Measurements from ENCODE around the gene COL26A1. TPM values are rescaled to one million over a fixed set of nuclear protein-coding genes. Genes with fewer than 3 reads are reported as not detected.

Gene COL26A1
- polyA plus RNA-seq, 6 donors from 2014 or later: not detected

DNA sequence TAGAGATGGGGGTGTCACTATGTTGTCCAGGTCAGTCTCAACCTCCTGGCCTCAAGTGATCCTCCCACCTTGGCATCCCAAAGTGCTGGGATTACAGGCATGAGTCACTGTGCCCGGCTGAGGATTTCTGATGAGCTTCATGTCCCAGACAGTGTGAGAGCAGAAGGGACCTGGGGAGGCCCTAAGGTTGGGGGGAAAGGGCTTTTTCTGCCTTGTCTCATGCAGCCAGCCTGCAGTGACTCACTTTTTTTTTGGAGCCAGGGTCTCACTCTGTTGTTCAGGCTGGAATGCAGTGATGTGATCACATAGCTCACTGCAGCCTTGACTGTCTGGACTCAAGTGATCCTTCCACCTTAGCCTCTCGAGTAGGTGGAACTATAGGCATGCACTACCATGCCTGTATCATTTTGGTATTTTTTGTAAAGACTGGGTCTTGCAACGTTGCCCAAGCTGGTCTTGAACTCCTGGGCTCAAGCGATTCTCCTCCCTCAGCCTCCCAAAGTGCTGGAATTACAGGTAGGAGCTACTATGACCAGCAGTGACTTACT lies 14.6 kb downstream of the COL26A1 start:
- no peak for ATAC-seq (ENCODE audit: low read depth in 2 of 2)
- H3K36me3 Mint-ChIP-seq: peaks cover 0 to 8% of the 10 kb centered on the region in 2 donors

DNA sequence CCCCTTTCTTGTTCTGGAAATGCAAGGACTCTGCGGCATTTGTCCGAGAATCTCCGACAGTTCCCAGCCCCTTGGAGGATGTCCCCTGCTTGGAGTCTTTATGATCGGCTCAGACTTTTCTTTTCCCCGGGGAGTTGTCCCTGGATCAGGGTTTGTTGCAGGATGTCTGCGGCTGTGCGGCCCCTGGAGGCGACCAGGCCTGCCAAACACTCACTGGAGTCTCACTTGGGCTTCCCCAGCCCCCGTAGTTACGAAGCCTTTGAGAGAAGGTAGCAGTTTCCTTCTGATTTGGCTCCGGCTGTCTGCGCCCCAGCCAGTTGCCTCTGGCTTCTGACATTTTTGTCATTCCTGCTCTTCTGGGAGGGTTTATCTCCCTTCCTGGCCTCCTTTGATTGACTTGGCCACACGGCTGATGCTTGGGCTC lies 16.1 kb downstream of the COL26A1 start:
- Mint-ChIP-seq H3K27ac (no peak overlapping the region), H3K9me3 (peaks cover 0 to 9% (median 3%) of the 10 kb centered on the region in 7 donors), H3K4me3 (no peak overlapping the region), H3K27me3 (peaks cover 0 to 4% (median 0%) of the 10 kb centered on the region in 3 donors), H3K4me1 (no peaks in the 10 kb centered on the region), H3K36me3 (peaks cover 0 to 8% of the 10 kb centered on the region in 2 donors)
- no peak for DNase-seq
- ATAC-seq (ENCODE audit: low read depth in 2 of 2): no peak

More for the DNA sequence above, 14.6 kb downstream of the COL26A1 start:
- Mint-ChIP-seq H3K9me3 (peaks cover 0 to 9% (median 3%) of the 10 kb centered on the region in 7 donors), H3K27me3 (peaks cover 8 to 17% (median 11%) of the 10 kb centered on the region in 3 donors), H3K4me1 (no peaks in the 10 kb centered on the region), H3K27ac (peak overlapping the region in 1 of 6 donors; percentile 65), H3K4me3 (no peak overlapping the region)
- DNase-seq: no peak

DNA sequence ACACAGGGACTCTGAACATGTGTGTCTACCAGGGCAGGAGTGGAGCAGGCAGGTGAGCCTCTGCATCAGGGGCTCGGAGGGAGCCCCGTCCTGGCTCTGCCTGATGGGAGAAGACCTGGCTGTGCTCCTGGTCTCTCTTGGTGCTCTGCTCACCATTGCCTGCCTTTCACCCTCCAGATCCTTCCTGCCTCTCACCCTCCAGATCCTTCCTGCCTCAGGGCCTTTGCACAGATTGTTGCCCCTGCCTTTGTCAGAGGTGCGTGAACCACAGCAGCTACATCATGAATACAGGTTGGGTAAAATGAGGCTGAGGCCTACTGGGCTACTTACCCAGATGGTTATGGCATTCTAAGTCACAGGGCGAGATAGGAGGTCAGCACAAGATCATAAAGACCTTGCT lies 16.6 kb downstream of the COL26A1 start:
- no peaks in the 10 kb centered on the region for H3K27me3 Mint-ChIP-seq
- H3K36me3 Mint-ChIP-seq: peaks cover 0 to 8% of the 10 kb centered on the region in 2 donors
- no peaks in the 10 kb centered on the region for H3K4me1 Mint-ChIP-seq
- no peak overlapping the region for H3K4me3 Mint-ChIP-seq
- no peak overlapping the region for H3K27ac Mint-ChIP-seq
- peaks cover 0 to 9% (median 3%) of the 10 kb centered on the region in 7 donors for H3K9me3 Mint-ChIP-seq
- ATAC-seq (ENCODE audit: low read depth in 2 of 2) (no peak), DNase-seq (no peak)

DNA sequence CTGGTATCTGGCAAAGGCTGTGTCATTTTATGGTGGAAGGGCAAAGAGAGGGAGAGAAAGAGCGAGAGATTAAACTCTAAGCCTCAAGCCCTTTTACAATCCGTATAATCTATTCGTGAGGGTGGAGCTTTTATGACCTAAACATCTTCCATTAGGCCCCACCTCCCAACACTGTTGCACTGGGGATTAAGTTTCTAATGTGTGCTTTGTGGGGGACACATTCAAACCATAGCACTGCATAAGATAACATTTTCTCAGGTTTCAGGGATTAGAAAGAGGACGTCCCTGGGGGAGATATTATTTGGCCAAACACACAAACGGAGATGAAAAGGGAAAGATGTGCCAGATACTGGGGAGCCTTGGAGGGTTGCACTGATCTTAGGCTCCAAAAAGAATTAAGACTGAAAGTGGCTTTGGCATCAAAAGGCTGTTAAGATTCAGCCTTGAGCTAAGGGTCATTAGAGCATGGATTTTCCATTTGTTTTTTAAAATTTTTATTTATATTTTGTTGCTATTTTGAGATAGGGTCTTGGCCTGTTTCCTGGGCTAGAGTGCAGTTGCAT lies 19.0 kb downstream of the COL26A1 start:
- no peaks in the 10 kb centered on the region for H3K27me3 Mint-ChIP-seq
- H3K4me3 Mint-ChIP-seq: no peak overlapping the region
- ATAC-seq (ENCODE audit: low read depth in 2 of 2) (no peak), DNase-seq (no peak)
- H3K4me1 Mint-ChIP-seq: peaks cover 4 to 8% (median 4%) of the 10 kb centered on the region in 3 donors
- peaks cover 0 to 9% (median 3%) of the 10 kb centered on the region in 7 donors for H3K9me3 Mint-ChIP-seq
- peak overlapping the region in 1 of 6 donors; percentile 12 for H3K27ac Mint-ChIP-seq
- H3K36me3 Mint-ChIP-seq: peaks cover 0 to 8% of the 10 kb centered on the region in 2 donors

DNA sequence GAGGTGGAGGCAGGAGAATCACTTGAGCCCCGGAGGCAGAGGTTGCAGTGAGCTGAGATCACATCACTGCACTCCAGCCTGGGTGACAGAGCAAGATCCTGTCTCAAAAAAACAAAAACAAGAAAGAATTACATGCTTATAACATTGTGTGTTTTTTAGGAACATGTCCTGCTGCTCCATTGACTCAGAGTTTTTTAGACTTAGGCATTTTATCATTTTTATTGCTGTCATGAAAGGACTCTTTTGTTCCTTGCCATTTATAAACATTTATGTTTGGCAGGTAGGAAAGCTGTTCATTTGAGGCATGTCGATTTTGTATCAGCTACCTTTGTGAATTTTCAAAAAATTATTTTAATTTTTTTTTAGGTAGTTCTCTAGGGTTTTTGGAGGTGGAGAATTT lies 20.3 kb downstream of the COL26A1 start:
- Mint-ChIP-seq H3K9me3 (peaks cover 0 to 9% (median 3%) of the 10 kb centered on the region in 7 donors), H3K27me3 (no peaks in the 10 kb centered on the region), H3K4me3 (no peak overlapping the region), H3K36me3 (peaks cover 0 to 8% of the 10 kb centered on the region in 2 donors), H3K4me1 (peaks cover 9 to 14% (median 11%) of the 10 kb centered on the region in 3 donors), H3K27ac (peak overlapping the region in 1 of 6 donors; percentile 36)
- ATAC-seq (ENCODE audit: low read depth in 2 of 2): no peak
- no peak for DNase-seq

DNA sequence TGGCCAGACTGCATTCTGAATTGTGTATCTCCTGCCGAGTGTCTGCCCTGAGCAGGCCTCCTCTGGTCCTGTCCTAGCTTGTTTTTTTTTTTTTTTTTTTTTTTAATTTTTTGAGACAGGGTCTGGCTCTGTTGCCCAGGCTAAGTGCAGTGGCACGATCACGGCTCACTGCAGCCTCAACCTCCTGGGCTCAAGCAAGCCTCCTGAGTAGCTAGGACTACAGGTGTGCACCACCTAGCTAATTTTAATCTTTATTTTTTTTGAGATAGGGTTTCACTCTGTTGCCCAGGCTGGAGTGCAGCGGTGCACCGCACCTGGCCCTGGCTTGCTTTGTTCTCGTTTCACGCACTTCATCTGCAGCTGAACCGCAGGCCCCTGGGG lies 23.5 kb downstream of the COL26A1 start:
- Mint-ChIP-seq H3K4me3 (no peak overlapping the region), H3K9me3 (peaks cover 0 to 8% (median 3%) of the 10 kb centered on the region in 7 donors), H3K36me3 (peaks cover 0 to 4% of the 10 kb centered on the region in 2 donors), H3K27me3 (no peaks in the 10 kb centered on the region), H3K27ac (no peak overlapping the region), H3K4me1 (peaks cover 21 to 38% (median 36%) of the 10 kb centered on the region in 3 donors)
- DNase-seq (no peak), ATAC-seq (ENCODE audit: low read depth in 2 of 2) (peak in 1 of 2 donors; percentile 5)

DNA sequence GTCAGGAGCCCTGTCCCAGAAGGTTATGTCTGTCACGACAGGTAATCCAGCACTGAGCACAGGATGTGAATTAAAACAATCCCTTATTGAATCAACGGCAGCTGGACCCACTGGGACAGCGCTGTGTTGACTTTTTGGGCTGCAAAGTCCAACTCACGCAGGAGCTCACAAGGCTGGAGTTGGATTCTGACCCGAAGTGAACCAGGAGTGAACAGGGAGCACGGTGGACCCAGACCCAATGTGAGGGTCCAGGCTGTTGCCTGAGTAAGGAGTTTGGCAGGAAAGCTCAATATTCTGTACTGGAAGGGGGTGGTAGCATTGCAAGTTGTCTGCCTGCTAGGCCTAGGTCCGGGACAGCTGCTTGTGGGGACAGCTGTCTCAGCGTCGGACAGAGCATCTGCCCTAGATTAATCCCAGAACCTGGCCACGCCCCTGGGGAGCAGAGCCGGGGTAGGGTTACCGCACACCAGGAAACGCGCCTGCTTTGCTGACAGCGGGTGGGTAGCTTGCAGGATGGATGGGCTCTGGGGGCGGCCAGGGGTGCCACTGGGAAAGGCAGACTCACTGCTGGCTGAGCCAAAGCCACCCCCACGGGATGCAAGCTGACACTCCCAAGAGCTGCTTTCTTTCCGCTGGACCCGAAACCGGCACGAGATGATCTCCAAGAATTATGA lies 24.0 kb downstream of the COL26A1 start:
- DNase-seq (no peak), ATAC-seq (ENCODE audit: low read depth in 2 of 2) (peak in 1 of 2 donors; percentile 34)
- Mint-ChIP-seq H3K27ac (peak overlapping the region in 3 of 6 donors; percentile 47 to 78 (median 65)), H3K9me3 (peaks cover 0 to 3% (median 0%) of the 10 kb centered on the region in 7 donors), H3K4me1 (peaks cover 24 to 44% (median 41%) of the 10 kb centered on the region in 3 donors), H3K27me3 (no peaks in the 10 kb centered on the region), H3K36me3 (no peaks in the 10 kb centered on the region), H3K4me3 (peak overlapping the region in 6 of 8 donors; percentile 33 to 75 (median 53))

DNA sequence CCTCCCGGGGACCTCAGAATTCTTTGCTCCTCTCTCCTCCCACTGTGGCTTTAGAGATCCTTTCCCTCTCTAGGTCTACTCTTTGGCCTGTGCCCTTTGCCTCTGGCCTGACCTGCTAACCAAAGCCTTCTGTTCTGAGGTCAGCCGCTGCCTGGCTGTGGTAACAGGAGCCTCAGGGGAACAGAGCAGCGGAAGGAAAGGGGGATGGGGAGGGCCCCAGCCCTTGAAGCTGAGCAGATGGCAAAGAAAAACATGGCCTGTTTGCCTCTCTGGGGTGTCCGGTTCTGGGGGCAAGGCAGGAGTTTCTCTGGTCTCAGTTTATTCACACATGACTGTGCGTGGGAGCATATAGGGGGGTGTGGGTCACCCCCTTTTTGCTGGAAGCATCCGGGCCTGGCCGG lies 28.2 kb downstream of the COL26A1 start:
- H3K27me3 Mint-ChIP-seq: no peaks in the 10 kb centered on the region
- H3K36me3 Mint-ChIP-seq: no peaks in the 10 kb centered on the region
- ATAC-seq (ENCODE audit: low read depth in 2 of 2) (peak; percentile 89 to 93), DNase-seq (peak; percentile 61)
- peak overlapping the region; percentile 66 to 91 (median 80) for H3K4me3 Mint-ChIP-seq
- peak overlapping the region; percentile 24 to 95 (median 88) for H3K27ac Mint-ChIP-seq
- H3K9me3 Mint-ChIP-seq: no peaks in the 10 kb centered on the region
- H3K4me1 Mint-ChIP-seq: peaks cover 33 to 57% (median 55%) of the 10 kb centered on the region in 3 donors

DNA sequence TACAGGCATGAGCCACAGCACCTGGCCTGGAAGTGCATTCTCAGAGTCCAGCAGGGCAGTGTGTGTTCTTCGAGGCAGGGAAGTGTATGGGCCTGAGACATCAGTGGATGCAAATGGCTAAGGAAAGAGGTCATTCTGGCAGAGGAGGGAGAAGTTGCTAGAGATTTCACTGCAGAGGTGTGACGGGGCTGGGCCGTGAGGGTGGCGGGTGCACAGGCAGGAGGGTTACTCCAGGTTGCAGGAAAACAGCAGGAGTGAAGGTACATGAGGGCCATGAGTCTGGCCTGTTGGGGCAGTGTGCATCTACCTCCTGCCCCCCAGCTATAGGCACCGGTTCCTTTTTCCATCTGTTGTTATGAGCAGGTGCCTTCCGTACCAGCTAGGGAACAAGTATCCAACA lies 29.3 kb downstream of the COL26A1 start:
- Mint-ChIP-seq H3K4me1 (peaks cover 29 to 50% (median 47%) of the 10 kb centered on the region in 3 donors), H3K27me3 (peaks cover 0 to 6% (median 3%) of the 10 kb centered on the region in 3 donors), H3K27ac (peak overlapping the region; percentile 70 to 96 (median 85)), H3K9me3 (no peaks in the 10 kb centered on the region), H3K4me3 (peak overlapping the region in 7 of 8 donors; percentile 59 to 91 (median 82)), H3K36me3 (no peaks in the 10 kb centered on the region)
- ATAC-seq (ENCODE audit: low read depth in 2 of 2): no peak
- no peak for DNase-seq

DNA sequence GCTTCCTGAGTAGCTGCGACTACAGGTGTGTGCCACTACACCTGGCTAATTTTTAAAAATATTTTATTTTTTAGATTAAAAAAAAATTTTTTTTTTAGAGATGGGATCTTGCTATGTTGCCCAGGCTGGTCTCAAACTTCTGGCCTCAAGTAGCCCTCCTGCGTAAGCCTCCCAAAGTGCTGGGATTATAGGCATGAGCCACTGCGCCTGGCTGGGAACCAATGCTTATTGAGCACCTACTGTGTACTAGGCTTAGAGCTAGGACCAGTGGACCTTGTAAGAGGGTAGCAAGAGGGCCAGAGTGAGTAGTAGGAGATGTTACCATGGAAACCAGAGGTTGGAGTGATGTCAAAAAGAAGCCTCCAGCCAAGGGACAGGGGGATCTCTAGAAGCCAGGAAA lies 31.2 kb downstream of the COL26A1 start:
- Mint-ChIP-seq H3K4me3 (no peak overlapping the region), H3K27me3 (peaks cover 10 to 13% (median 13%) of the 10 kb centered on the region in 3 donors), H3K9me3 (peaks cover 0 to 2% (median 0%) of the 10 kb centered on the region in 7 donors), H3K4me1 (peaks cover 36 to 42% (median 41%) of the 10 kb centered on the region in 3 donors), H3K27ac (no peak overlapping the region), H3K36me3 (no peaks in the 10 kb centered on the region)
- no peak for DNase-seq
- ATAC-seq (ENCODE audit: low read depth in 2 of 2): no peak

DNA sequence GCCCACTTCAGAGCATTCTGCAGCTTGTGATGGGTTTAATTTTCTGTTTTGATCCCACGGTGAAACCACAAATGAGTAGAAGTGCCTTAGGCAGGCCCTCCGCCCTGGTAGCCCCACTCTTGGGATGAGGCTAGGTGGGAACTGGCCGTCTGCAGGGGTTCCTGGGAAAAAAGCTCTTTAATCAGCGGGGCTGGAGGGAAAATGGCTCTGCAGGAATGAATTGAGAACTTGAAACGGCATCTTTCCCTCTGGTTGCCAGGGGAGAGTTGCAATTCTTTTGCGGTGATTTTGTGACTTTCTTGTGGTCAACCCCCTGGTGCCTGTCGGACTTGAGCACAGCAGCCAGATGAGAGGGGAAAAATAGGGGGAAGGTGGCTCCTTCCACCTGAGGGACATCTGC lies 32.7 kb downstream of the COL26A1 start:
- peaks cover 0 to 2% (median 0%) of the 10 kb centered on the region in 7 donors for H3K9me3 Mint-ChIP-seq
- H3K4me1 Mint-ChIP-seq: peaks cover 34 to 38% (median 36%) of the 10 kb centered on the region in 3 donors
- H3K36me3 Mint-ChIP-seq: no peaks in the 10 kb centered on the region
- no peak for ATAC-seq (ENCODE audit: low read depth in 2 of 2)
- H3K27me3 Mint-ChIP-seq: peaks cover 13 to 23% (median 20%) of the 10 kb centered on the region in 3 donors
- H3K4me3 Mint-ChIP-seq: no peak overlapping the region
- no peak overlapping the region for H3K27ac Mint-ChIP-seq
- no peak for DNase-seq

DNA sequence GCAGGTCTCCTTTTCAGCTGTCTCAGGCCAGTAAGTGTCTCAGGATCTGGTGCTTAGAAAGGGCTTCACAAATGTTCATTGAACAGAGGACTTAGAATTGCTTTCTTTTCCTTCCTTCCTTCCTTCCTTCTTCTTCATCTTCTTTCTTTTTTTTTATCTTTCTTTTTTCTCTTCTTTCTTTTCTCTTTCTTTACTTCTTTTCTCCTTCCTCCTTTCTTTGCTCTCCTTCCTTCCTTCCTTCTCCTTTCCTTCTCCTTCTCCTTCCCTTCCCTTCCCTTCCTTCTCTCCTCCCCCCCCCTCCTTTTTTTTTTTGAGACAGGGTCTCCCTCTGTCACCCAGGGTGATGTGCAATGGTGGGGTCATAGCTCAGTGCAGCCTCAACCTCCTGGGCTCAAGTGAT lies 34.6 kb downstream of the COL26A1 start:
- Mint-ChIP-seq H3K27ac (peak overlapping the region in 1 of 6 donors; percentile 81), H3K27me3 (peaks cover 13 to 41% (median 32%) of the 10 kb centered on the region in 3 donors), H3K36me3 (no peaks in the 10 kb centered on the region), H3K9me3 (peaks cover 0 to 2% (median 0%) of the 10 kb centered on the region in 7 donors), H3K4me3 (no peak overlapping the region), H3K4me1 (peaks cover 15 to 26% (median 20%) of the 10 kb centered on the region in 3 donors)
- no peak for DNase-seq
- no peak for ATAC-seq (ENCODE audit: low read depth in 2 of 2)

DNA sequence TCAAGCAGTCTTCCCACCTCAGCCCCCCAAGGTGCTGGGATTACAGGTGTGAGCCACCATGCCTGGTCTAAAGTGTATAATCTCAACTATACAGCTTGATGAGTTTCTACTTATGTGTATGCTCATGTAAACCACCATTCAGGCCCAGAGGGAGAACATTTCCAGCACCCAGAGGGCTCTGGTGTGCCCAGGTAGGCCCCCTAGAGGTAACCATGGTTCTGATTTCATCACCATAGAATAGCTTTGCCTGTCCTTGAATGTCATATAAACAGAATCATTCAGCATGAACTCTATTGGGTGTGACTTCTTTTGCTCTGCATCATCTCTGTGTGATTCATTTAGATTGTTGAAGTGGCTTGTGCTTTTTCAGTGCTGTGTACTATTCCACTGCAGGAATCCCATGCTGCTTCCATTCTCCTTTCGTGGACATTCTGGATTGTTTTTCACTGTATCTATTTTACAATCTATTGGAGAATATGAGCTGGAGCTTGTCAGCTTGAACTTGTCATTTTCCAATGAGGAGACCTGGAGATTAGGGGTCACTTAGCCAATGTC lies 35.2 kb downstream of the COL26A1 start:
- no peak overlapping the region for H3K4me3 Mint-ChIP-seq

More for the DNA sequence above, 35.2 kb downstream of the COL26A1 start:
- Mint-ChIP-seq H3K27me3 (peaks cover 13 to 47% (median 37%) of the 10 kb centered on the region in 3 donors), H3K36me3 (no peaks in the 10 kb centered on the region), H3K9me3 (peaks cover 0 to 2% (median 0%) of the 10 kb centered on the region in 7 donors), H3K4me1 (peaks cover 9 to 30% (median 18%) of the 10 kb centered on the region in 3 donors), H3K27ac (peak overlapping the region in 2 of 6 donors; percentile 36 to 47)
- DNase-seq (no peak), ATAC-seq (ENCODE audit: low read depth in 2 of 2) (no peak)

Measured in naive B cell (primary cell).